H1 (cell line): ENCODE measurements around the gene SLAIN2. TPM values are rescaled to one million over a fixed set of nuclear protein-coding genes. Genes with fewer than 3 reads are reported as not detected.

ENCODE experiments used
- CTCF ChIA-PET: fragments of 300-600 bp; sonication (Branson Sonifier 250); formaldehyde crosslinking; loops from one replicate; lab custom pipeline; 2021; ENCODE audit not compliant: partially characterized antibody; lab: Charles Lee
- POLR2A ChIA-PET: fragments of 300-600 bp; sonication (Branson Sonifier 250); formaldehyde crosslinking; loops from one replicate; lab custom pipeline; 2021; ENCODE audit warnings: inconsistent platforms; ENCODE audit not compliant: partially characterized antibody; lab: Charles Lee
- DNase-seq, 2 experiments: peaks; one replicate each; pipeline versions ENCODE4 v3.0.0 to v3.0.0-alpha.2; 2010 to 2022; ENCODE audit warnings: low spot score in 2 of 2, low read depth in 1 of 2, mixed read lengths in 1 of 2
- FAIRE-seq: peaks from 2 replicates; lab custom pipeline; 2011; peaks lifted over from hg19 to GRCh38; lab: Jason Lieb, UNC
- H2AFZ ChIP-seq: 2 replicates; pipeline ENCODE4 v1.8.1; 2012; ENCODE audit warnings: low read length, inconsistent platforms
- H2AK5ac ChIP-seq: 2 replicates; pipeline ENCODE4 v1.6.1; 2013; ENCODE audit warnings: low read depth, low read length
- H2BK120ac ChIP-seq: replicated peaks from 2 replicates; pipeline ENCODE3; 2013; ENCODE audit warnings: low read depth, low read length, inconsistent platforms
- H2BK12ac ChIP-seq: 2 replicates; pipeline ENCODE4 v1.6.1; 2013; ENCODE audit warnings: low read depth, low read length
- H2BK15ac ChIP-seq: 2 replicates; pipeline ENCODE4 v1.6.1; 2013; ENCODE audit warnings: low read length
- H2BK20ac ChIP-seq: 2 replicates; pipeline ENCODE4 v1.6.1; 2013; ENCODE audit warnings: low read length
- H2BK5ac ChIP-seq: 2 replicates; pipeline ENCODE4 v1.6.1; 2013; ENCODE audit warnings: low read depth, low read length
- H3K14ac ChIP-seq: 2 replicates; pipeline ENCODE4 v1.6.1; 2013; ENCODE audit warnings: inconsistent platforms; ENCODE audit not compliant: insufficient read length
- H3K18ac ChIP-seq: 2 replicates; pipeline ENCODE4 v1.6.1; 2013; ENCODE audit warnings: low read length; ENCODE audit errors: extremely low read depth
- H3K23ac ChIP-seq: 2 replicates; pipeline ENCODE4 v1.6.1; 2013; ENCODE audit warnings: inconsistent platforms; ENCODE audit not compliant: insufficient read length
- H3K23me2 ChIP-seq: 2 replicates; pipeline ENCODE4 v1.6.1; 2013; ENCODE audit warnings: low read depth, low read length
- H3K27ac ChIP-seq: 2 replicates; pipeline ENCODE4 v1.6.1; 2011; ENCODE audit warnings: low read depth, low read length, inconsistent platforms
- H3K27me3 ChIP-seq, 4 experiments: replicated peaks in 1 of 4; 1 replicate in 1 of 4; 2 replicates in 3 of 4; pipeline versions ENCODE4 v1.6.1 to v1.8.1; 2011 to 2013; ENCODE audit warnings: low read length in 3 of 4, mild to moderate bottlenecking in 3 of 4, inconsistent platforms in 2 of 4, mixed read lengths in 2 of 4, moderate library complexity in 1 of 4; ENCODE audit not compliant: control insufficient read depth in 3 of 4, insufficient read depth in 3 of 4; ENCODE audit errors: extremely low read depth in 1 of 4
- H3K36me3 ChIP-seq, 4 experiments: 2 replicates each; pipeline versions ENCODE4 v1.6.1 to v1.8.1; 2011 to 2013; ENCODE audit warnings: mild to moderate bottlenecking in 4 of 4, low read length in 3 of 4, moderate library complexity in 2 of 4, control low read depth in 1 of 4, inconsistent platforms in 1 of 4; ENCODE audit not compliant: insufficient read depth in 4 of 4, control insufficient read depth in 2 of 4
- H3K4ac ChIP-seq: replicated peaks from 2 replicates; pipeline ENCODE3; 2013; ENCODE audit warnings: low read length, low read depth, mixed read lengths, inconsistent platforms; ENCODE audit not compliant: insufficient read length
- H3K4me1 ChIP-seq, 4 experiments: replicated peaks in 1 of 4; 1 replicate in 1 of 4; 2 replicates in 3 of 4; pipeline versions ENCODE4 v1.6.1 to v1.8.1; 2011 to 2013; ENCODE audit warnings: low read length in 3 of 4, inconsistent platforms in 2 of 4, mixed read lengths in 1 of 4; ENCODE audit not compliant: insufficient read depth in 4 of 4, control insufficient read depth in 3 of 4
- H3K4me2 ChIP-seq, 2 experiments: 2 replicates each; pipeline versions ENCODE4 v1.6.1 to v1.8.1; 2011 to 2013; ENCODE audit warnings: low read depth in 2 of 2, low read length in 2 of 2, control low read depth in 1 of 2, inconsistent platforms in 1 of 2, mild to moderate bottlenecking in 1 of 2; ENCODE audit not compliant: insufficient read depth in 1 of 2
- H3K4me3 ChIP-seq, 4 experiments: fragments of 200-600, 300-600 bp in 1 of 4; sonication (generic), shearing (Covaris generic), sonication (Bioruptor Twin) in 1 of 4; 2 replicates each; pipeline versions ENCODE4 v1.5.1 to v1.8.1; 2011 to 2016; ENCODE audit warnings: low read length in 4 of 4, low read depth in 3 of 4, control low read depth in 2 of 4, inconsistent platforms in 2 of 4, mild to moderate bottlenecking in 2 of 4, mixed read lengths in 1 of 4, moderate library complexity in 1 of 4; ENCODE audit not compliant: insufficient read depth in 2 of 4; ENCODE audit errors: extremely low read depth in 1 of 4
- H3K56ac ChIP-seq: replicated peaks from 2 replicates; pipeline ENCODE3; 2013; ENCODE audit warnings: low read depth, mild to moderate bottlenecking, mixed read lengths, low read length, inconsistent platforms; ENCODE audit not compliant: insufficient read length
- H3K79me1 ChIP-seq: 2 replicates; pipeline ENCODE4 v1.6.1; 2013; ENCODE audit warnings: low read depth, low read length, control low read depth
- H3K79me2 ChIP-seq, 2 experiments: 2 replicates each; pipeline versions ENCODE4 v1.6.1 to v1.8.1; 2012 to 2013; ENCODE audit warnings: low read length in 2 of 2, mild to moderate bottlenecking in 2 of 2, inconsistent platforms in 1 of 2; ENCODE audit not compliant: insufficient read depth in 2 of 2, control insufficient read depth in 1 of 2
- H3K9ac ChIP-seq, 4 experiments: replicated peaks in 1 of 4; 1 replicate in 1 of 4; 2 replicates in 3 of 4; pipeline versions ENCODE4 v1.6.1 to v1.8.1; 2011 to 2013; ENCODE audit warnings: low read depth in 3 of 4, low read length in 3 of 4, control low read depth in 2 of 4, mild to moderate bottlenecking in 2 of 4, moderate library complexity in 2 of 4, inconsistent platforms in 1 of 4; ENCODE audit errors: extremely low read depth in 1 of 4
- H3K9me3 ChIP-seq, 2 experiments: 2 replicates each; pipeline versions ENCODE4 v1.6.1 to v1.8.1; 2012 to 2013; ENCODE audit warnings: mild to moderate bottlenecking in 2 of 2, moderate library complexity in 2 of 2, control low read depth in 1 of 2, inconsistent platforms in 1 of 2, low read depth in 1 of 2, low read length in 1 of 2, mixed read lengths in 1 of 2; ENCODE audit not compliant: insufficient read depth in 2 of 2
- H4K20me1 ChIP-seq, 2 experiments: replicated peaks in 1 of 2; 2 replicates each; pipeline versions ENCODE3 to v1.8.1; 2011 to 2013; ENCODE audit warnings: inconsistent platforms in 2 of 2, low read length in 2 of 2, mild to moderate bottlenecking in 1 of 2; ENCODE audit not compliant: insufficient read depth in 2 of 2, control insufficient read depth in 1 of 2
- H4K5ac ChIP-seq: 2 replicates; pipeline ENCODE4 v1.6.1; 2013; ENCODE audit warnings: low read length, low read depth, mixed read lengths, inconsistent platforms; ENCODE audit not compliant: insufficient read length
- H4K8ac ChIP-seq: 2 replicates; pipeline ENCODE4 v1.8.0; 2013; ENCODE audit warnings: mild to moderate bottlenecking, moderate library complexity, low read length, inconsistent platforms; ENCODE audit not compliant: insufficient read depth; ENCODE audit errors: extremely low read depth
- H4K91ac ChIP-seq: replicated peaks from 2 replicates; pipeline ENCODE3; 2013; ENCODE audit warnings: low read length, mixed read lengths, inconsistent platforms; ENCODE audit not compliant: insufficient read length
- BACH1 ChIP-seq: IDR thresholded peaks from 2 replicates; pipeline ENCODE4 v1.6.1; 2012; ENCODE audit warnings: low read length, improper control_type of control experiment
- CREB1 ChIP-seq: IDR thresholded peaks from 2 replicates; pipeline ENCODE4 v1.6.1; 2012; ENCODE audit warnings: inconsistent platforms
- EGR1 ChIP-seq: IDR thresholded peaks from 2 replicates; pipeline ENCODE4 v1.6.1; 2011; ENCODE audit warnings: low read depth, low read length, borderline replicate concordance
- POU5F1 ChIP-seq: IDR thresholded peaks from 2 replicates; pipeline ENCODE4 v1.6.1; 2011; ENCODE audit warnings: low read depth, mild to moderate bottlenecking, low read length, moderate library complexity
- RAD21 ChIP-seq, 2 experiments: IDR thresholded peaks in 1 of 2; conservative IDR thresholded peaks in 1 of 2; 2 replicates each; pipeline ENCODE4 v1.6.1; 2011; ENCODE audit warnings: low read depth in 2 of 2, low read length in 2 of 2, improper control_type of control experiment in 1 of 2, inconsistent platforms in 1 of 2, mild to moderate bottlenecking in 1 of 2, moderate library complexity in 1 of 2
- RBBP5 ChIP-seq: IDR thresholded peaks from 2 replicates; pipeline ENCODE4 v1.7.1; 2012; ENCODE audit warnings: low read depth, mild to moderate bottlenecking, inconsistent platforms, low read length, moderate library complexity, borderline replicate concordance
- RNF2 ChIP-seq: fragments of 200-900, 300-1000 bp; sonication (generic); IDR thresholded peaks from 2 replicates; pipeline ENCODE4 v1.7.1; 2016; ENCODE audit warnings: borderline replicate concordance, low read depth, mild to moderate bottlenecking, antibody characterized with exemption, low read length; ENCODE audit not compliant: poor library complexity, severe bottlenecking; ENCODE audit errors: missing control alignments
- SP2 ChIP-seq: IDR thresholded peaks from 2 replicates; pipeline ENCODE4 v1.6.1; 2012; ENCODE audit warnings: mild to moderate bottlenecking, low read length, inconsistent platforms
- WGBS, 2 experiments: shearing (Covaris generic) in 1 of 2; methylation state at CpG; one replicate each; pipeline versions ENCODE4 v1.1.6 to v1.1.7; 2013 to 2015; ENCODE audit warnings: low lambda C conversion rate in 2 of 2, mixed read lengths in 2 of 2, inconsistent platforms in 1 of 2, low coverage in 1 of 2, missing lambda C conversion rate in 1 of 2; ENCODE audit not compliant: insufficient replicate concordance in 2 of 2, insufficient coverage in 1 of 2, insufficient read length in 1 of 2; ENCODE audit errors: extremely low coverage in 1 of 2, missing lambda C conversion rate in 1 of 2; 5-methylcytosine and 5-hydroxymethylcytosine counted together
- long read RNA-seq, 2 experiments: library from RNA in 1 of 2; library from capped mRNA in 1 of 2; stranded (forward); transcript quantifications; one replicate each; pipeline ENCODE4 v2.0.0, GENCODE V29; 2021; ENCODE audit warnings: inconsistent platforms in 1 of 2
- polyA minus RNA-seq, 3 experiments: library from RNA; depleted of rRNA, polyadenylated mRNA; stranded (reverse); fragments of >200 nt; gene quantifications; 1 replicate in 2 of 3; 2 replicates in 1 of 3; pipeline ENCODE4 v1.2.3, GENCODE V29; 2011
- polyA plus RNA-seq, 7 experiments: library from polyadenylated mRNA; depleted of rRNA in 3 of 7; stranded (reverse) in 5 of 7; unstranded in 2 of 7; fragments of >200 nt in 5 of 7; fragments of 200-250 nt in 2 of 7; gene quantifications; 1 replicate in 5 of 7; 2 replicates in 1 of 7; 4 replicates in 1 of 7; pipeline versions ENCODE4 v1.2.1 to v1.2.3, GENCODE V29; 2011 to 2013; ENCODE audit warnings: missing spikeins in 2 of 7, mixed read lengths in 2 of 7
- total RNA-seq: library from RNA; stranded (reverse); fragmentation: NEBNext Ultra II Directional; extraction: Animal tissue kit (Norgen Biotek cat#: 25700); gene quantifications from 2 replicates; pipeline ENCODE4 v1.2.1, GENCODE V29; 2021

SLAIN2 gene
- 40.0 and 42.2 TPM in 2 replicates for total RNA-seq
- 6.6 and 8.2 TPM in 2 replicates for polyA plus RNA-seq (2011; rRNA removed)
- polyA plus RNA-seq (2011; cell fraction: cytosol; rRNA removed) = 10.0 TPM
- 16.5 TPM for polyA plus RNA-seq (2011; cell fraction: nucleus; rRNA removed)
- polyA plus RNA-seq (2012, experiment 1 of 2) = 10.3 to 22.1 TPM (median 18.6 TPM) in 4 replicates
- 3.8 TPM for polyA plus RNA-seq (2012, experiment 2 of 2)
- 36.0 TPM for polyA plus RNA-seq (2013, experiment 1 of 2)
- polyA plus RNA-seq (2013, experiment 2 of 2) = 37.0 TPM
- polyA minus RNA-seq (2011; rRNA and poly(A)+ RNA removed) = 28.0 and 32.9 TPM in 2 replicates
- polyA minus RNA-seq (2011; cell fraction: cytosol; rRNA and poly(A)+ RNA removed) = 20.0 TPM
- 18.4 TPM for polyA minus RNA-seq (2011; cell fraction: nucleus; rRNA and poly(A)+ RNA removed)
- long read RNA-seq, experiment 1, full-length matches to known transcripts = 16 of 34 reads
- long read RNA-seq, experiment 1, partial matches to known transcripts = 11 of 34 reads
- long read RNA-seq, experiment 1, other reads (novel, unspliced or antisense) = 7 of 34 reads
- long read RNA-seq, experiment 2, partial matches to known transcripts = 0 of 14 reads
- long read RNA-seq, experiment 2, other reads (novel, unspliced or antisense) = 14 of 14 reads

DNA sequence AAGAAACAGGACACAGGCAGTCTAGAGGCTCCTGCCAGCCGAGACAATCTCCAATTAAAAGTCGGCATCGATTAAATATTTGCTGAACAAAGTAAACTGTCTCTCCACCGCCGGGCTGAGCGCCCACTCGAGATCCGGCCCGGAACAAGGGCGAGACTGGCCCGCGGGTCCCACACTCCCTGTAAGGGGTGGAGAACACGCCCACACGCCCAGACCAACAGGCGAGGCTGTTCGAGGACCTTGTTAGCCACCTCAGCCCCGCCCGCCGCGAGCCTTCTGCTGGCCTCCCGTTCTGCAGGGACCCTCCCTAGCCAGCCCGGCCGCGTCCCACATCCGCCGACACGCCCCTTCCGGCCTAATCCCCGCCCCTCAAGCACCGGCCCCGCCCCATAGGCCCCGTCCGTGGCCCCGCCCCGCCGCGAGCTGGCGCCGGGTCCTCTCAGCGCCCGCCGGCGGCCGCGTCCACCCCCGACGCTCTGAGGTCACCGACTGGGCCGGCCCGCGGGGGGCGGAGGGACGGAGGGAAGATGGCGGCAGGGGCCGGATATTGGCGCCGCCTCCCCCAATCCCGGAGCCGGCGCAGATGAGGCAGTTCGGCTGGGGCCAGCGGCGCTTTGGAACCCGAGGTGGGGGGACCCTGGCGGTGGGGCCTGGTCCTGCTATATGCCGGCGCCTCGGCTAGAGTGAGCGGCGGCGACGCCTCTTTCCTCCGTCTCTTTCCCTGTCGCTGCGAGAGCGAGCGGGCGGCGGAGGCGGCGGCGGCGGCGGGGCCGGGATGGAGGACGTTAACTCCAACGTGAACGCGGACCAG lies at the start of gene SLAIN2:
Gene SLAIN2 (plus strand): TSS at position 565 of the 811 bp plus-strand sequence. CDS start 211 bp downstream, at position 776.
- H3K27me3 ChIP-seq = no peaks in the 10 kb centered on the region
- no peak within 1 kb of the TSS for H2BK120ac ChIP-seq
- H3K27ac ChIP-seq = peak within 1 kb of the TSS; percentile 69
- H3K79me2 ChIP-seq = peaks cover 8 to 42% of the 10 kb centered on the region in 2 experiments; a peak in 3 of 4 replicates
- peaks cover 5% of the 10 kb centered on the region; the same call in 1 of the 2 replicates for H3K23me2 ChIP-seq
- no peak within 1 kb of the TSS for H3K14ac ChIP-seq
- H3K4ac ChIP-seq = no peak within 1 kb of the TSS
- H3K4me2 ChIP-seq = peak within 1 kb of the TSS; percentile 87 to 96
- peak within 1 kb of the TSS; percentile 71 for H4K5ac ChIP-seq
- H3K79me1 ChIP-seq = peaks cover 4% of the 10 kb centered on the region
- no peak within 1 kb of the TSS for H2BK15ac ChIP-seq
- H3K18ac ChIP-seq = peak within 1 kb of the TSS; percentile 85
- DNase-seq (peak; percentile 94 to 100), FAIRE-seq (no peak)
- POLR2A ChIA-PET = interaction anchor here (0.6 to 2.0 kb wide), 7 partner anchors 9 to 376 kb away, joined by 3 to 10 read pairs (median 5); no protein-coding TSS in a partner anchor
- 0 out of 2 replicates have a peak within 1 kb of the TSS, but pooled peaks have one; percentile 52 for H2BK20ac ChIP-seq
- no peak within 1 kb of the TSS for H4K91ac ChIP-seq
- no peak within 1 kb of the TSS for H2AK5ac ChIP-seq
- CTCF ChIA-PET = interaction anchor here (0.8 to 1.9 kb wide), 3 partner anchors 10 to 88 kb away, joined by 3 to 7 read pairs (median 5); no protein-coding TSS in a partner anchor
- H3K4me1 ChIP-seq = peaks cover 0 to 13% (median 4%) of the 10 kb centered on the region in 4 experiments; a peak in 2 of 7 replicates
- peak within 1 kb of the TSS; percentile 86 for H4K8ac ChIP-seq
- peak within 1 kb of the TSS; percentile 21 for H2AFZ ChIP-seq
- peak within 1 kb of the TSS; percentile 61 to 85 (median 77) for H3K9ac ChIP-seq
- H3K9me3 ChIP-seq = no peaks in the 10 kb centered on the region
- H3K23ac ChIP-seq = no peak within 1 kb of the TSS
- H3K4me3 ChIP-seq = peak within 1 kb of the TSS; percentile 86 to 98 (median 88)
- H4K20me1 ChIP-seq = peaks cover 0 to 9% of the 10 kb centered on the region in 2 experiments
- H2BK12ac ChIP-seq = peak within 1 kb of the TSS; percentile 22; the same call in 1 of the 2 replicates
- H3K36me3 ChIP-seq = no peaks in the 10 kb centered on the region
- 3% methylated on average over 24 of the region's 89 CpGs; no CpG with 5 or more reads in 1 of the 2 experiments for WGBS, 2 experiments
- H2BK5ac ChIP-seq = peak within 1 kb of the TSS; percentile 77
- no peak within 1 kb of the TSS for H3K56ac ChIP-seq
- TF ChIP-seq POU5F1 (no peak), RAD21 (IDR thresholded peaks at IDR 0.05 in 1 of 2, conservative IDR thresholded peaks at IDR 0.05 in 1 of 2; ENCODE audit: low read depth in 2 of 2, low read length in 2 of 2) (peak in 1 of 2 experiments; percentile 19; a peak in 2 of 4 replicates), SP2 (no peak), RBBP5 (no peak; the same call in 1 of the 2 replicates), EGR1 (no peak), CREB1 (peak; percentile 76), BACH1 (peak; percentile 51), RNF2 (no peak)
